ENCODE data around the gene TMCC1.

GRCh38 chr3:129616713-129617112, 276.8 kb downstream of the TMCC1 start:
- TF ChIP-seq CTCF (IDR thresholded peaks at IDR 0.05; ENCODE audit: low read depth, low read length, missing input control) (no peak), TAF1 (conservative IDR thresholded peaks at IDR 0.05) (no peak), HNF4G (IDR thresholded peaks at IDR 0.05) (no peak), RAD21 (IDR thresholded peaks at IDR 0.05) (no peak), JUND (IDR thresholded peaks at IDR 0.05) (no peak), GABPA (IDR thresholded peaks at IDR 0.05 in 1 of 2, conservative IDR thresholded peaks at IDR 0.05 in 1 of 2) (no peak)
- TF ChIP-seq, protein P1, sequence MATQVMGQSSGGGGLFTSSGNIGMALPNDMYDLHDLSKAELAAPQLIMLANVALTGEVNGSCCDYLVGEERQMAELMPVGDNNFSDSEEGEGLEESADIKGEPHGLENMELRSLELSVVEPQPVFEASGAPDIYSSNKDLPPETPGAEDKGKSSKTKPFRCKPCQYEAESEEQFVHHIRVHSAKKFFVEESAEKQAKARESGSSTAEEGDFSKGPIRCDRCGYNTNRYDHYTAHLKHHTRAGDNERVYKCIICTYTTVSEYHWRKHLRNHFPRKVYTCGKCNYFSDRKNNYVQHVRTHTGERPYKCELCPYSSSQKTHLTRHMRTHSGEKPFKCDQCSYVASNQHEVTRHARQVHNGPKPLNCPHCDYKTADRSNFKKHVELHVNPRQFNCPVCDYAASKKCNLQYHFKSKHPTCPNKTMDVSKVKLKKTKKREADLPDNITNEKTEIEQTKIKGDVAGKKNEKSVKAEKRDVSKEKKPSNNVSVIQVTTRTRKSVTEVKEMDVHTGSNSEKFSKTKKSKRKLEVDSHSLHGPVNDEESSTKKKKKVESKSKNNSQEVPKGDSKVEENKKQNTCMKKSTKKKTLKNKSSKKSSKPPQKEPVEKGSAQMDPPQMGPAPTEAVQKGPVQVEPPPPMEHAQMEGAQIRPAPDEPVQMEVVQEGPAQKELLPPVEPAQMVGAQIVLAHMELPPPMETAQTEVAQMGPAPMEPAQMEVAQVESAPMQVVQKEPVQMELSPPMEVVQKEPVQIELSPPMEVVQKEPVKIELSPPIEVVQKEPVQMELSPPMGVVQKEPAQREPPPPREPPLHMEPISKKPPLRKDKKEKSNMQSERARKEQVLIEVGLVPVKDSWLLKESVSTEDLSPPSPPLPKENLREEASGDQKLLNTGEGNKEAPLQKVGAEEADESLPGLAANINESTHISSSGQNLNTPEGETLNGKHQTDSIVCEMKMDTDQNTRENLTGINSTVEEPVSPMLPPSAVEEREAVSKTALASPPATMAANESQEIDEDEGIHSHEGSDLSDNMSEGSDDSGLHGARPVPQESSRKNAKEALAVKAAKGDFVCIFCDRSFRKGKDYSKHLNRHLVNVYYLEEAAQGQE (IDR thresholded peaks at IDR 0.05): no peak
- TF ChIP-seq, protein P2, sequence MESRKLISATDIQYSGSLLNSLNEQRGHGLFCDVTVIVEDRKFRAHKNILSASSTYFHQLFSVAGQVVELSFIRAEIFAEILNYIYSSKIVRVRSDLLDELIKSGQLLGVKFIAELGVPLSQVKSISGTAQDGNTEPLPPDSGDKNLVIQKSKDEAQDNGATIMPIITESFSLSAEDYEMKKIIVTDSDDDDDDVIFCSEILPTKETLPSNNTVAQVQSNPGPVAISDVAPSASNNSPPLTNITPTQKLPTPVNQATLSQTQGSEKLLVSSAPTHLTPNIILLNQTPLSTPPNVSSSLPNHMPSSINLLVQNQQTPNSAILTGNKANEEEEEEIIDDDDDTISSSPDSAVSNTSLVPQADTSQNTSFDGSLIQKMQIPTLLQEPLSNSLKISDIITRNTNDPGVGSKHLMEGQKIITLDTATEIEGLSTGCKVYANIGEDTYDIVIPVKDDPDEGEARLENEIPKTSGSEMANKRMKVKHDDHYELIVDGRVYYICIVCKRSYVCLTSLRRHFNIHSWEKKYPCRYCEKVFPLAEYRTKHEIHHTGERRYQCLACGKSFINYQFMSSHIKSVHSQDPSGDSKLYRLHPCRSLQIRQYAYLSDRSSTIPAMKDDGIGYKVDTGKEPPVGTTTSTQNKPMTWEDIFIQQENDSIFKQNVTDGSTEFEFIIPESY (IDR thresholded peaks at IDR 0.05): no peak
- TF ChIP-seq, protein P3, sequence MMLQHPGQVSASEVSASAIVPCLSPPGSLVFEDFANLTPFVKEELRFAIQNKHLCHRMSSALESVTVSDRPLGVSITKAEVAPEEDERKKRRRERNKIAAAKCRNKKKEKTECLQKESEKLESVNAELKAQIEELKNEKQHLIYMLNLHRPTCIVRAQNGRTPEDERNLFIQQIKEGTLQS (IDR thresholded peaks at IDR 0.05): no peak

Measured in liver (tissue), 3 donors.